OCI-LY7 (cell line): ENCODE results near the gene FBXW12. TPM values are rescaled to one million over a fixed set of nuclear protein-coding genes. Genes with fewer than 3 reads are reported as not detected.

Source experiments
- BruUV-seq: library from RNA; stranded (reverse); fragments of 400-500 nt; replicated peaks from 2 replicates; lab custom pipeline; 2021; lab: Mats Ljungman, UMichigan
- CTCF ChIA-PET: fragments of 300-600 bp; sonication (Branson Sonifier 250); formaldehyde crosslinking; loops from one replicate; lab custom pipeline; 2022; ENCODE audit warnings: antibody characterized with exemption; ENCODE audit not compliant: unreplicated experiment; lab: Charles Lee
- POLR2A ChIA-PET: fragments of 300-600 bp; sonication (Branson Sonifier 250); formaldehyde crosslinking; loops from one replicate; lab custom pipeline; 2022; ENCODE audit warnings: antibody characterized with exemption; lab: Charles Lee
- DNase-seq: peaks from one replicate; pipeline ENCODE4 v3.0.0-alpha.2; 2015; ENCODE audit warnings: low spot score
- H2AFZ ChIP-seq: fragments of 200-600 bp; sonication (generic), shearing (Covaris generic); 2 replicates; pipeline ENCODE4 v1.6.1; 2014; ENCODE audit warnings: mild to moderate bottlenecking, antibody characterized with exemption, low read length, moderate library complexity
- H3K27ac ChIP-seq: fragments of 200-600 bp; sonication (generic); 2 replicates; pipeline ENCODE4 v1.5.1; 2014; ENCODE audit warnings: mixed run types, low read depth, mild to moderate bottlenecking, moderate library complexity, low read length, inconsistent platforms; ENCODE audit not compliant: poor library complexity, severe bottlenecking
- H3K36me3 ChIP-seq: fragments of 200-600 bp; sonication (generic); 2 replicates; pipeline ENCODE4 v1.6.1; 2014; ENCODE audit warnings: mild to moderate bottlenecking, antibody characterized with exemption, low read length, moderate library complexity, mixed read lengths; ENCODE audit not compliant: insufficient read depth
- H3K4me1 ChIP-seq: fragments of 200-600 bp; sonication (generic); 2 replicates; pipeline ENCODE4 v1.5.1; 2014; ENCODE audit warnings: mild to moderate bottlenecking, low read length; ENCODE audit not compliant: insufficient read depth, poor library complexity, severe bottlenecking
- H3K4me2 ChIP-seq: fragments of 200-600 bp; sonication (generic); 2 replicates; pipeline ENCODE4 v1.6.1; 2014; ENCODE audit warnings: mild to moderate bottlenecking, low read length
- H3K4me3 ChIP-seq: fragments of 200-600 bp; sonication (generic); 2 replicates; pipeline ENCODE4 v1.5.1; 2014; ENCODE audit warnings: mild to moderate bottlenecking, low read depth, low read length; ENCODE audit not compliant: poor library complexity, severe bottlenecking
- H3K79me2 ChIP-seq: fragments of 200-600 bp; sonication (generic); 2 replicates; pipeline ENCODE4 v1.6.1; 2016; ENCODE audit warnings: low read depth, mild to moderate bottlenecking, low read length, moderate library complexity, mixed read lengths; ENCODE audit not compliant: insufficient read depth
- H3K9me2 ChIP-seq: fragments of 200-600 bp; sonication (generic); 2 replicates; pipeline ENCODE4 v1.6.1; 2016; ENCODE audit warnings: mild to moderate bottlenecking, low read length, mixed read lengths; ENCODE audit not compliant: insufficient read depth
- H3K9me3 ChIP-seq: fragments of 200-600 bp; sonication (generic); 2 replicates; pipeline ENCODE4 v1.6.1; 2014; ENCODE audit warnings: mild to moderate bottlenecking, mixed run types, low read length, mixed read lengths
- H4K20me1 ChIP-seq: fragments of 200-600 bp; sonication (generic); 2 replicates; pipeline ENCODE4 v1.6.1; 2014; ENCODE audit warnings: mild to moderate bottlenecking, antibody characterized with exemption, low read length, moderate library complexity, mixed read lengths; ENCODE audit not compliant: insufficient read depth
- CTCF ChIP-seq: fragments of 200-600 bp; sonication (generic); conservative IDR thresholded peaks from 2 replicates; pipeline ENCODE4 v1.5.1; 2014; ENCODE audit warnings: mild to moderate bottlenecking, antibody characterized with exemption, low read length, moderate library complexity, mixed read lengths
- EZH2phosphoT487 ChIP-seq: fragments of 200-600 bp; sonication (generic); IDR thresholded peaks from 2 replicates; pipeline ENCODE4 v1.6.1; 2018; ENCODE audit warnings: low read depth, borderline replicate concordance, mild to moderate bottlenecking, mixed run types, antibody characterized with exemption, low read length, moderate library complexity, mixed read lengths
- intact Hi-C: fragments of 100-400 bp; cut with micrococcal nuclease; formaldehyde crosslinking; loops from one replicate; pipeline ENCODE4 v1.10.0; 2022; ENCODE audit not compliant: unreplicated experiment
- total RNA-seq, 2 experiments: library from RNA; depleted of rRNA in 1 of 2; stranded (reverse); fragments of >200 nt in 1 of 2; shearing (Covaris generic) in 1 of 2; gene quantifications; 2 replicates each; pipeline ENCODE4 v1.2.3, GENCODE V29; 2014 to 2022

Gene FBXW12
- total RNA-seq, 2 experiments from 2014 or later: 0.44 to 0.50 TPM

GRCh38 chr3:48410205-48411040, 38.4 kb downstream of the FBXW12 start:
- ChIA-PET CTCF (no interaction called here), POLR2A (no interaction called here)
- DNase-seq: no peak
- Histone ChIP-seq H3K4me2 (no peak overlapping the region), H3K27ac (no peak overlapping the region), H3K9me3 (no peaks in the 10 kb centered on the region), H4K20me1 (no peaks in the 10 kb centered on the region), H2AFZ (no peak overlapping the region), H3K36me3 (no peaks in the 10 kb centered on the region), H3K79me2 (no peaks in the 10 kb centered on the region), H3K4me1 (peaks cover 6% of the 10 kb centered on the region), H3K9me2 (no peaks in the 10 kb centered on the region), H3K4me3 (no peak overlapping the region)
- TF ChIP-seq EZH2phosphoT487 (no peak), CTCF (no peak)
- BruUV-seq: no TSS peak
- intact Hi-C loops: no loop called here

DNA sequence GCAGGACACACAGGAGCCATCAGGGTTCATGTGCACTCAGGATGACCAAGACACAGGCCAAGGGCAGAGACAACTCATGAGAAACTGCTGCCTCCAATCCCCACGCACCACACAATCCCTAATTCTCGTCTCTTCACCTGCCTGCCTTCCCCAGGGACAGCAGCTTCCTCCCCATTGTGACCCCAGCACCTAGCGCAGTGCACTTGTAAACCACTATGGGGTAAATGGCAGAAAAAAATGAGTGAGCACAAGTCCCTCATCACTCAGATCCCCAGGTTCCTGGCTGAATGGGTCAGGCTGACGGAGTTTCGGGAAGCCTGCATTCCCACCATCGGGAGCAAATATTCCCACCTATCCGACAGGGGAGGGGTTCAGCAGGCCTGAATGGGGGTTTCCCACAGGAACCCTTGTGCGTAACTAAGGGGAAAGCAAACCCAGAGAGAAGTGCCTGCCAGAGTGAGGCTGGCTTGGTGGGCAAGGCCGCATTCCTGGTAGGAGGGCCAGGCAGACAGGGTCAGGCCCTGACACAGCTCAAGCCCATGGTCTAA, 39.1 kb downstream of the FBXW12 start:
- Histone ChIP-seq H3K4me3 (no peak overlapping the region), H4K20me1 (no peaks in the 10 kb centered on the region), H3K79me2 (no peaks in the 10 kb centered on the region), H3K36me3 (no peaks in the 10 kb centered on the region), H2AFZ (no peak overlapping the region), H3K9me3 (no peaks in the 10 kb centered on the region), H3K4me2 (no peak overlapping the region), H3K9me2 (no peaks in the 10 kb centered on the region), H3K27ac (no peak overlapping the region), H3K4me1 (peaks cover 6% of the 10 kb centered on the region)
- ChIA-PET CTCF (interaction anchor here (0.9 kb wide), 1 partner anchor 12 kb away, joined by 3 read pairs; no protein-coding TSS in a partner anchor), POLR2A (interaction anchor here (0.5 kb wide), 1 partner anchor 61 kb away, joined by 3 read pairs; no protein-coding TSS in a partner anchor)
- intact Hi-C loops: no loop called here
- no peak for DNase-seq
- BruUV-seq: no TSS peak
- TF ChIP-seq CTCF (no peak), EZH2phosphoT487 (no peak)
